Activated CD8-positive, alpha-beta T cell treated with anti-CD3 and anti-CD28 coated beads for 36 hours (primary cell): ENCODE results near the gene PDIA5. TPM values are rescaled to one million over a fixed set of nuclear protein-coding genes. Genes with fewer than 3 reads are reported as not detected.
A peak's percentile ranks its signal among the peaks of the same experiment; 100 is the strongest.

Experiments
- ATAC-seq: fragments of 200-7000 bp; cut with Tn5 transposase; one replicate; pipeline ENCODE4 v1.10.0; 2021; ENCODE audit warnings: mild to moderate bottlenecking, moderate library complexity
- CTCF ChIA-PET: fragments of 350-600 bp; sonication (Branson Sonifier 250); formaldehyde crosslinking; loops from one replicate; lab custom pipeline; 2021; ENCODE audit warnings: antibody characterized with exemption; lab: Charles Lee
- POLR2A ChIA-PET: fragments of 350-600 bp; sonication (Branson Sonifier 250); formaldehyde crosslinking; loops from one replicate; lab custom pipeline; 2021; ENCODE audit warnings: antibody characterized with exemption; lab: Charles Lee
- DNase-seq: peaks from one replicate; pipeline ENCODE4 v3.0.0-alpha.2; 2020
- H3K27ac Mint-ChIP-seq: one replicate; pipeline ENCODE4 v1.8.0; 2021; ENCODE audit warnings: mild to moderate bottlenecking, mixed read lengths
- H3K27me3 Mint-ChIP-seq: one replicate; pipeline ENCODE4 v1.8.0; 2021; ENCODE audit warnings: mixed read lengths
- H3K36me3 Mint-ChIP-seq: one replicate; pipeline ENCODE4 v1.8.0; 2021; ENCODE audit warnings: low read depth, mixed read lengths
- H3K4me1 Mint-ChIP-seq: one replicate; pipeline ENCODE4 v1.8.0; 2021; ENCODE audit warnings: low read depth, mixed read lengths
- H3K4me3 Mint-ChIP-seq: one replicate; pipeline ENCODE4 v1.8.0; 2021; ENCODE audit warnings: mild to moderate bottlenecking, moderate library complexity, mixed read lengths
- H3K9me3 Mint-ChIP-seq: one replicate; pipeline ENCODE4 v1.8.0; 2021; ENCODE audit warnings: mixed read lengths
- intact Hi-C: fragments of 100-400 bp; cut with micrococcal nuclease; formaldehyde crosslinking; loops from one replicate; pipeline ENCODE4 v1.10.0; 2022
- total RNA-seq, 2 experiments: library from RNA; stranded (reverse); gene quantifications; one replicate each; pipeline ENCODE4 v1.2.3, GENCODE V29; 2021
- TF ChIP-seq, protein P1 (sequence below): fragments of 200-600 bp; IDR thresholded peaks from one replicate; pipeline ENCODE4 v1.8.0; 2022; ENCODE audit warnings: antibody characterized with exemption, mild to moderate bottlenecking

Gene PDIA5
- total RNA-seq, 2 experiments from 2014 or later, result 17.9 to 19.0 TPM

DNA sequence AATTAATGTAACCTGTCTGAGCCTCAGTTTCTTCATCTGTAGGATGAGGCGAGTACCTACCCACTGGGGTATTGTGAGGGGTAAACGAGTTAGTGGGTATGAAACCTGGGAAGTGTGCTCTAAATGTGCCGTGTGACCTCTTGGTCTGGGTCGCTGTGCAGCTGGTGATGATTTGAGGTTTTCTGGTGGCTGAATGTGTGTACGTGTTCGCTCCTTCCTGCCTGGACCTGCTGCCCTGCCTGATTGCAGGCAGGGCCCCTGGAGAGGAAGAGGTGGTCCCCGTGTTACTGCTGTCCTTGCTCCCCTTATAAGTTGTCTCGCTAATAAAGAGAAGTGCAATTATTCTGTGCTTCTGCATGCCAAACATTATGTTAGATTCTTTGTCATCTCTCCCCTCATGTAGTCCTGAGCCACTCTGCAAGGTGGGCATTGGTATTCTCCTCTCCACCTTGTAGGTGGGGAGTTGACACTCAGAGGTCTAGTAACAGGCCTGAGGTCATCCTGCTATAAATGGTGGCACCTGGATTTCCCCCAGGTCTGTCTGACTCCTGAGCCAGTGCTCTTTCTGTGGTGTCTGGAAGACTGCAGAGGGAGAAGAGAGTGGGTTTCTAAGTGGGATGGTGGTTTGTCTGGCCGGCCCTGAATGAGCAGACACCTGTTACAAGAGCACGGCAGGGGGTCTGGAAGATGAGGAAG lies 15.7 kb downstream of the PDIA5 start:
- ATAC-seq (peak; percentile 34), DNase-seq (no peak)
- intact Hi-C loops, result no loop called here
- Mint-ChIP-seq H3K4me3 (no peak overlapping the region), H3K9me3 (no peaks in the 10 kb centered on the region), H3K27ac (peak overlapping the region; percentile 24), H3K36me3 (peaks cover 4% of the 10 kb centered on the region), H3K4me1 (peaks cover 45% of the 10 kb centered on the region), H3K27me3 (no peaks in the 10 kb centered on the region)
- CTCF ChIA-PET, result no interaction called here
- POLR2A ChIA-PET, result no interaction called here
- TF ChIP-seq, protein P1, sequence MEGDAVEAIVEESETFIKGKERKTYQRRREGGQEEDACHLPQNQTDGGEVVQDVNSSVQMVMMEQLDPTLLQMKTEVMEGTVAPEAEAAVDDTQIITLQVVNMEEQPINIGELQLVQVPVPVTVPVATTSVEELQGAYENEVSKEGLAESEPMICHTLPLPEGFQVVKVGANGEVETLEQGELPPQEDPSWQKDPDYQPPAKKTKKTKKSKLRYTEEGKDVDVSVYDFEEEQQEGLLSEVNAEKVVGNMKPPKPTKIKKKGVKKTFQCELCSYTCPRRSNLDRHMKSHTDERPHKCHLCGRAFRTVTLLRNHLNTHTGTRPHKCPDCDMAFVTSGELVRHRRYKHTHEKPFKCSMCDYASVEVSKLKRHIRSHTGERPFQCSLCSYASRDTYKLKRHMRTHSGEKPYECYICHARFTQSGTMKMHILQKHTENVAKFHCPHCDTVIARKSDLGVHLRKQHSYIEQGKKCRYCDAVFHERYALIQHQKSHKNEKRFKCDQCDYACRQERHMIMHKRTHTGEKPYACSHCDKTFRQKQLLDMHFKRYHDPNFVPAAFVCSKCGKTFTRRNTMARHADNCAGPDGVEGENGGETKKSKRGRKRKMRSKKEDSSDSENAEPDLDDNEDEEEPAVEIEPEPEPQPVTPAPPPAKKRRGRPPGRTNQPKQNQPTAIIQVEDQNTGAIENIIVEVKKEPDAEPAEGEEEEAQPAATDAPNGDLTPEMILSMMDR, result no peak

DNA sequence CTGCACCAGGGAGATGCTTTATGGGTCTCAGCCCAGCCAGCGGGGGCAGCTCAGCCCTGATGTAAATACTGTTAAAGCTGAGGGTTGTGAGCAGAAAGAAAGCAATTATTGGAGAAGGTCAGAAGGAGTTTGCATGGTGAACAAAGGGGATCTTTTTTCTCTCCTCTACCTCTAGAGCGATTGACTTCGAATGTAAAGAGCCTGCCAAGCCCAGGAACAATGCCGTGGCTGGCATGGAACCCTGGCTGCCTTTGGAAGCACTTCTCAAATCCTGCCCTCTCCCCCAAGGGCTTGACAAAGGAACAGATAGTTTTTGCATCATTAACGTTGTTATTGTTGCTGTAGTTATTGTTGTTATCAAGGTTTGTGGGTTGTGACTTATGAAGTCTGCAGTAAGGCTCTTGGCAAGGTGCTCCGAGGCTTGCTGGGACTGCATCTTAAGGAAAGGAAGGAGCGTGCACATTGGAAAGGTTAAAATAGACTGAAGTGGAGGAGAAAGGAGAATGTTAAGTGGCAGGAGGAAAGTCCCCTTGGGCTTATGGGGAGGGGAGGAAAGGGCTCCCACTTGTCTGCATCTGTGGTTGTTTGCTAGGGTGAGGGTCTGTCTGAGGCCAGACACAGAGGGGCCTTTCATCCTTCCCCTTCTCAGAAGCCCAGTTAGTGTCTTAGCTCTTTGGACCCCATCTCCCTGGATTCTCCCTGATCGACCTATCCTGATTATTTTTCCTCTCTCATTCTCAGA lies 16.7 kb downstream of the PDIA5 start:
- peaks cover 4% of the 10 kb centered on the region for H3K36me3 Mint-ChIP-seq

DNA sequence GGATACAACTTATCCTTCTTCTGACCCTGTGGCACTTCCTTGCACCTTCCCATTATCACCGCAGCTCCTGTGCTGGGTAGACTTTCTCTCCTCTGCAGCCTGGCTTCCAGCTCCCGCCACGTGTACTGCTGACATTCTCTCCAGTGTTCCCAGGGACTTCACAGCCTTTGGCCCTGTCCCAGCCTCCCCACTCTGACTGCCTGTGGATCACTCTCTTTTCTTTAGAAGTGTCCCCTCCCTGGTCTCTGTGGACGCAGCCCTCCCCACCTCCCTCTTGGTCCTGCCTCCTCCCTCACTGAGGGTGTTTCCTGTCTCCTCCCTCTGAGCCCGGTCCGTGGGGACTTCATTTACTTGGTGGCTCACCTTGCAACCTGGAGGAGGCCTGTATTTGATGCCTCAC lies 17.4 kb downstream of the PDIA5 start:
- H3K27ac Mint-ChIP-seq, result no peak overlapping the region
- no peak overlapping the region for H3K4me3 Mint-ChIP-seq
- POLR2A ChIA-PET, result no interaction called here
- no peak for DNase-seq
- TF ChIP-seq, protein P1, result no peak
- peaks cover 4% of the 10 kb centered on the region for H3K36me3 Mint-ChIP-seq
- no peaks in the 10 kb centered on the region for H3K9me3 Mint-ChIP-seq
- CTCF ChIA-PET, result no interaction called here
- no peaks in the 10 kb centered on the region for H3K27me3 Mint-ChIP-seq
- intact Hi-C loops, result no loop called here
- peak; percentile 34 for ATAC-seq
- peaks cover 43% of the 10 kb centered on the region for H3K4me1 Mint-ChIP-seq

More for the DNA sequence above, 16.7 kb downstream of the PDIA5 start:
- no peaks in the 10 kb centered on the region for H3K27me3 Mint-ChIP-seq
- DNase-seq, result no peak
- no peak overlapping the region for H3K27ac Mint-ChIP-seq
- peaks cover 45% of the 10 kb centered on the region for H3K4me1 Mint-ChIP-seq
- TF ChIP-seq, protein P1, result no peak
- intact Hi-C loops, result no loop called here
- CTCF ChIA-PET, result no interaction called here
- no peak for ATAC-seq
- H3K4me3 Mint-ChIP-seq, result no peak overlapping the region
- no peaks in the 10 kb centered on the region for H3K9me3 Mint-ChIP-seq
- POLR2A ChIA-PET, result no interaction called here

DNA sequence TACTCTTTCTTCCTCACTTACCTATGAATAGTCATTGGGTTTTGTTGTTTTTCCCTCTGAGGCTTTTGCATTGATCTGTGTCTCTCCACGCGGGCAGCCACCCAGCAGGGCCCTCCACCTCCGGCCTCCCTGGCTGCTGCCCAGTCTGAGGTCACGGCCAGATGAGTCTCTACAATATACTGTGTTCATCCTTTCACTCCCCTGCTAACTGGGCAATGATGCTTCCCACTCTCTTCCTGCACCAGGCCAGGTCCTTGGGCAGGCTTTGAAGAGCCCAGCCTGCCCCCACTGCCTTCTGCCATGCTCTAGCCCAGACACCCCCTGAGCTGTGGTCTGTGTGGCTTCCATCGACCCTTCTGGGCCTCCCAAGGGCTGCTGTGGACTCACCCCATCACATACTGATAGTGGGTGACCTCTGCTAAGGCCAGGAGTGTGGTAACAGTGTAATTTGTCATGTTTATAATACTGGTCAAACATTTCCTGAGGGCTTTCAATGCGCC lies 18.0 kb downstream of the PDIA5 start:
- DNase-seq, result no peak
- intact Hi-C loops, result no loop called here
- POLR2A ChIA-PET, result no interaction called here
- TF ChIP-seq, protein P1, result no peak
- Mint-ChIP-seq H3K27ac (no peak overlapping the region), H3K36me3 (peaks cover 4% of the 10 kb centered on the region), H3K4me3 (no peak overlapping the region), H3K9me3 (no peaks in the 10 kb centered on the region), H3K4me1 (peaks cover 43% of the 10 kb centered on the region), H3K27me3 (no peaks in the 10 kb centered on the region)
- ATAC-seq, result no peak
- CTCF ChIA-PET, result interaction anchor here (0.9 kb wide), 1 partner anchor 557 kb away, joined by 3 read pairs; no protein-coding TSS in a partner anchor
